ENCODE results near the gene PIP5K1B.
A peak's percentile ranks its signal among the peaks of the same experiment; 100 is the strongest.

PIP5K1B gene

GRCh38 chr9:69023650-69024049 is 318.6 kb downstream of the PIP5K1B start:
- H3K4me3 ChIP-seq (ENCODE audit: low read length), result no peak overlapping the region
- no peak for DNase-seq (ENCODE audit: low read depth)
- TF ChIP-seq, protein P1, sequence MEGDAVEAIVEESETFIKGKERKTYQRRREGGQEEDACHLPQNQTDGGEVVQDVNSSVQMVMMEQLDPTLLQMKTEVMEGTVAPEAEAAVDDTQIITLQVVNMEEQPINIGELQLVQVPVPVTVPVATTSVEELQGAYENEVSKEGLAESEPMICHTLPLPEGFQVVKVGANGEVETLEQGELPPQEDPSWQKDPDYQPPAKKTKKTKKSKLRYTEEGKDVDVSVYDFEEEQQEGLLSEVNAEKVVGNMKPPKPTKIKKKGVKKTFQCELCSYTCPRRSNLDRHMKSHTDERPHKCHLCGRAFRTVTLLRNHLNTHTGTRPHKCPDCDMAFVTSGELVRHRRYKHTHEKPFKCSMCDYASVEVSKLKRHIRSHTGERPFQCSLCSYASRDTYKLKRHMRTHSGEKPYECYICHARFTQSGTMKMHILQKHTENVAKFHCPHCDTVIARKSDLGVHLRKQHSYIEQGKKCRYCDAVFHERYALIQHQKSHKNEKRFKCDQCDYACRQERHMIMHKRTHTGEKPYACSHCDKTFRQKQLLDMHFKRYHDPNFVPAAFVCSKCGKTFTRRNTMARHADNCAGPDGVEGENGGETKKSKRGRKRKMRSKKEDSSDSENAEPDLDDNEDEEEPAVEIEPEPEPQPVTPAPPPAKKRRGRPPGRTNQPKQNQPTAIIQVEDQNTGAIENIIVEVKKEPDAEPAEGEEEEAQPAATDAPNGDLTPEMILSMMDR (conservative IDR thresholded peaks at IDR 0.05; ENCODE audit: low read length), result no peak

DNA sequence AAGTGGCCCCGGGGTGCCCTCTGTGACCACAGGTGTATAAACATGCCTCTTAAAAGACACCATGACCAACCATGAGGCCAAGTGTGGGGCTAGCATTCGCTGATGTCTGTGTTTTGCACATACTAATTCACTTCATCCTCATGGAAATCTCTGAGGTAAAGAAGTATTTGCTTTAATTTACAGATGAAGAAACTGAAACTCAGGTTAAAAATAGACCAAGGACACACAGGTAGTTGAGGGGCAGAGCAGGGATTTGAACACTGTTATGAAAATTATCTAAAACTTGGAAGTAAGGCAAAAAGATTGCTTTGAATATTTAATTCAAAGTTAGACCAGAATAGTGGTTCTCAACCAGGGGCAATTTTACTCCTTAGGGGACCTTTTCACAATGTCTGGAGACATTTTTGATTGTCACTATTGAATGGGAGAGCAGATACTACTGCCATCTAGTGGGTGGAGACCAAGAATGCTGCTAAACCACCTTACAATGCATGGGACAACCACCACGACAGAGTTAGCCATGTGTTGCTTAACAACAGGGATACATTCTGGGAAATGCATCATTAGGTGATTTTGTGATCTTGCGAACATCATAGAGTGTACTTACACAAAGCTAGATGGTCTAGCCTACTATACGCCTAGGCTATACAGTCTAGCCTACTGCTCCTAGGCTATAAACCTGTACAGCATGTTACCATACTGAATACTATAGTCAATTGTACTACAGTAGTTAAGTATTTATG is 322.5 kb downstream of the PIP5K1B start:
- peak; percentile 39 for DNase-seq (ENCODE audit: low read depth)
- H3K4me3 ChIP-seq (ENCODE audit: low read length), result no peak overlapping the region
- TF ChIP-seq, protein P1 (conservative IDR thresholded peaks at IDR 0.05; ENCODE audit: low read length), result peak; percentile 82

DNA sequence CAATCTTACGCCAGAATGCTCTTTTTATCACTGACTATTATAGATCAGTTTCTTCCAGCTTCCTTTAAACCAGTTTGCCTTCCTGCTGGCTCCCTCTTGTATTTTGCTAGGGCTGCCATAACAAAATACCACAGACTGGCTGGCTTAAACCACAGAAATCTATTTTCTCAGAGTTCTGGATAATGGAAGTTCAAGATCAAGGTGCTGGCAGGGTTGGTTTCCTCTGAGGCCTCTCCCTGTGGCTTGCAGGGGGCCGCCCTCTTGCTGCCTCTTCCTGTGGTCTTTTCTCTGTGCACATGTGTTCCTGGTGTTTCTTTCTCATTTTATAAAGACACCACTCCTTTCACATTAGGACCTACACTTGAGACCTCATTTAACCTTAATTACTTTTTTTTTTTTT is 323.7 kb downstream of the PIP5K1B start:
- TF ChIP-seq, protein P1 (conservative IDR thresholded peaks at IDR 0.05; ENCODE audit: low read length), result no peak
- no peak overlapping the region for H3K4me3 ChIP-seq (ENCODE audit: low read length)
- peak; percentile 7 for DNase-seq (ENCODE audit: low read depth)

GRCh38 chr9:69029535-69029934 is 324.5 kb downstream of the PIP5K1B start:
- DNase-seq (ENCODE audit: low read depth), result no peak
- TF ChIP-seq, protein P1 (conservative IDR thresholded peaks at IDR 0.05; ENCODE audit: low read length), result no peak
- H3K4me3 ChIP-seq (ENCODE audit: low read length), result no peak overlapping the region

DNA sequence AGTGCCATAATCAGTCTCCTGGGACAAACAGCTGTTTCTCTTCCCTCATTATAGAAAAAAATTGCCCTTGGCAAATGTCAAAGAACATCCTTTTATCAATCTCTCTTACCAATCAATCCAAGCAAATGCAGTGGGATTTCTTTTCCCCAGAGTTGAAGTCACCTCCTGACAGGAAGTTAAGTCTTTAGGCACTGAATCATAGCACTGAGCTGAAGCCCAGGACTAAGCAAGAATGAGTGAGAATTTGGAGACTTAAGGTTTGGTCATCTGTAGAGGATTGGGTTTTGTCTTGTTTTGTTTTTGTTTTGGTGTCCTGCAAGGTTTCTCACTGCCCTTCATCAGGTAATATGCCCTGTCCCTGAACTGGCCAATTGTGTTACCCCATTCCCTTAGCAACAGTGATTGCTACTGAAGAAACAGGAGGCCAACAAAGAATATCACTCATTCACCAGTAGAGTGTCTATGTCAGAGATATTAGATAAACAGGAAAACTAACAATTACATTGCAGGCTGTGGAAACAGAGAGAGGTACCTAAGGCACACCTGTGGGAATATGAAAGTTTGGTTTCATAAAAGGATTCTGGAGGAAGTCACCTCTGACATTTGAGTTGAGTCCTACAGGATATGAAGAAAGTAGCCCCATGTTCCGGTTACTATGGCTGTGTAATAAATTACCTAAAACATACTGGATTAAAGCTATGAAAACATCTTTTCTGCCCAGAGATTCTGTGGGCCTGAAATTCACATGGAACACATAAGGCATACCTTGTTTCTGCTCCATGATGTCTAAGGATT is 326.0 kb downstream of the PIP5K1B start:
- peak; percentile 11 for DNase-seq (ENCODE audit: low read depth)
- TF ChIP-seq, protein P1 (conservative IDR thresholded peaks at IDR 0.05; ENCODE audit: low read length), result no peak
- H3K4me3 ChIP-seq (ENCODE audit: low read length), result no peak overlapping the region

- no peak for DNase-seq (ENCODE audit: low read depth)
- TF ChIP-seq, protein P1 (conservative IDR thresholded peaks at IDR 0.05; ENCODE audit: low read length), result no peak
- no peak overlapping the region for H3K4me3 ChIP-seq (ENCODE audit: low read length)
These were observed 329.0 kb downstream of the PIP5K1B start for GRCh38 chr9:69034071-69034470.
